GM21576 (cell line): ENCODE results near the gene TNFRSF12A.

Source experiments
- ATAC-seq: cut with Tn5 transposase; IDR thresholded peaks from one replicate; pipeline ENCODE4 v1.9.1; 2021; ENCODE audit warnings: mild to moderate bottlenecking, moderate library complexity; ENCODE audit not compliant: unreplicated experiment

TNFRSF12A gene

GRCh38 chr16:3025032-3026002 lies 5.1 kb downstream of the TNFRSF12A start:
- no peak for ATAC-seq

GRCh38 chr16:3026003-3026378 lies 5.8 kb downstream of the TNFRSF12A start:
- no peak for ATAC-seq

- ATAC-seq, result no peak
These were observed 6.7 kb downstream of the TNFRSF12A start for GRCh38 chr16:3026609-3027488.

- no peak for ATAC-seq
These were observed 7.3 kb downstream of the TNFRSF12A start for GRCh38 chr16:3027489-3027795.

- no peak for ATAC-seq
These were observed 8.0 kb downstream of the TNFRSF12A start for GRCh38 chr16:3027983-3028715.

GRCh38 chr16:3028716-3029319 lies 8.7 kb downstream of the TNFRSF12A start:
- ATAC-seq, result no peak

- no peak for ATAC-seq
These were observed 9.5 kb downstream of the TNFRSF12A start for GRCh38 chr16:3029491-3030221.

- ATAC-seq, result no peak
These were observed 10.3 kb downstream of the TNFRSF12A start for GRCh38 chr16:3030222-3031212.

GRCh38 chr16:3032624-3033023 lies 12.5 kb downstream of the TNFRSF12A start:
- ATAC-seq, result no peak

- no peak for ATAC-seq
These were observed 15.3 kb downstream of the TNFRSF12A start for GRCh38 chr16:3035289-3035971.

- ATAC-seq, result no peak
These were observed 16.0 kb downstream of the TNFRSF12A start for GRCh38 chr16:3035972-3036725.

- no peak for ATAC-seq
These were observed 16.7 kb downstream of the TNFRSF12A start, which contains the start of gene BICDL2 for GRCh38 chr16:3036726-3037315. Gene BICDL2, minus strand, starts transcription at chr16:3036944. Its CDS starts 1,448 bp downstream, at chr16:3035496.

- no peak for ATAC-seq
These were observed 18.1 kb downstream of the TNFRSF12A start for GRCh38 chr16:3038256-3038655.

- ATAC-seq, result no peak
These were observed 18.7 kb downstream of the TNFRSF12A start for GRCh38 chr16:3038896-3039295.

GRCh38 chr16:3042376-3042775 lies 22.2 kb downstream of the TNFRSF12A start:
- ATAC-seq, result no peak

- ATAC-seq, result no peak
These were observed 24.5 kb downstream of the TNFRSF12A start for GRCh38 chr16:3044708-3045107.
